Measurements from ENCODE around the gene RPL22L1.

DNA sequence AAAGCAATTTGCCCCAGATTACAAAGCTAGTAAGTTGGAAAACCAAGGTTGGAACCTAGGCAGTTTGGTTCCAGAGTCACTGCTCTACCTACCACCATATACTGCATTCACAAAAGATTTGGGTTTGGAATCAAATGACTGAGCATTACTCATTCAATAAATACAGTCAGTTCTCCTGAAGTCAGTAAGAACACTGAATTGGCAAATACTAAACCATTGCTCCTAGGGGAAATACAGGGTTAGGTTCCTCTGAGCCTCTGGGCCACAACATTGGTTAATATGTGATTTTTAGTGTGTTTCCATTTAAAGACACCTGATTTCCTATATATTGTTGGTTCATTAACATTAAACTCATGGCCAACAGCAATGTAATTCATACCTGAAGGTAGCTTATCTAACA, 40.5 kb upstream of the RPL22L1 start:
- TF ChIP-seq, protein P1, sequence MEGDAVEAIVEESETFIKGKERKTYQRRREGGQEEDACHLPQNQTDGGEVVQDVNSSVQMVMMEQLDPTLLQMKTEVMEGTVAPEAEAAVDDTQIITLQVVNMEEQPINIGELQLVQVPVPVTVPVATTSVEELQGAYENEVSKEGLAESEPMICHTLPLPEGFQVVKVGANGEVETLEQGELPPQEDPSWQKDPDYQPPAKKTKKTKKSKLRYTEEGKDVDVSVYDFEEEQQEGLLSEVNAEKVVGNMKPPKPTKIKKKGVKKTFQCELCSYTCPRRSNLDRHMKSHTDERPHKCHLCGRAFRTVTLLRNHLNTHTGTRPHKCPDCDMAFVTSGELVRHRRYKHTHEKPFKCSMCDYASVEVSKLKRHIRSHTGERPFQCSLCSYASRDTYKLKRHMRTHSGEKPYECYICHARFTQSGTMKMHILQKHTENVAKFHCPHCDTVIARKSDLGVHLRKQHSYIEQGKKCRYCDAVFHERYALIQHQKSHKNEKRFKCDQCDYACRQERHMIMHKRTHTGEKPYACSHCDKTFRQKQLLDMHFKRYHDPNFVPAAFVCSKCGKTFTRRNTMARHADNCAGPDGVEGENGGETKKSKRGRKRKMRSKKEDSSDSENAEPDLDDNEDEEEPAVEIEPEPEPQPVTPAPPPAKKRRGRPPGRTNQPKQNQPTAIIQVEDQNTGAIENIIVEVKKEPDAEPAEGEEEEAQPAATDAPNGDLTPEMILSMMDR (IDR thresholded peaks at IDR 0.05): no peak
- TF ChIP-seq EP300 (IDR thresholded peaks at IDR 0.05) (no peak), POLR2AphosphoS5 (IDR thresholded peaks at IDR 0.05) (no peak)

Measured in suprapubic skin (tissue), 4 donors.